Measurements from ENCODE around the gene WDR82.

The WDR82 gene

GRCh38 chr3:52238761-52239701 is 39.4 kb downstream of the WDR82 start, which contains the start of gene TWF2:
Gene TWF2 (minus strand): TSS chr3:52239158. CDS start chr3:52239016, 142 bp downstream.
- in situ Hi-C loops (cut with HindIII; ENCODE audit: low sequenced_read_pairs): loop anchor here (5.0 kb wide), 1 partner anchor 33 kb away; no protein-coding TSS in a partner anchor

GRCh38 chr3:52238193-52238760 is 40.2 kb downstream of the WDR82 start:
- in situ Hi-C loops (cut with HindIII; ENCODE audit: low sequenced_read_pairs): loop anchor here (5.0 kb wide), 1 partner anchor 34 kb away; no protein-coding TSS in a partner anchor

GRCh38 chr3:52237657-52238172 is 40.7 kb downstream of the WDR82 start:
- in situ Hi-C loops (cut with HindIII; ENCODE audit: low sequenced_read_pairs): loop anchor here (5.0 kb wide), 1 partner anchor 35 kb away; no protein-coding TSS in a partner anchor

GRCh38 chr3:52237006-52237656 is 41.3 kb downstream of the WDR82 start:
- in situ Hi-C loops (cut with HindIII; ENCODE audit: low sequenced_read_pairs): loop anchor here (5.0 kb wide), 1 partner anchor 35 kb away; no protein-coding TSS in a partner anchor

- in situ Hi-C loops (cut with HindIII; ENCODE audit: low sequenced_read_pairs): loop anchor here (5.0 kb wide), 1 partner anchor 36 kb away; no protein-coding TSS in a partner anchor
These were observed 42.0 kb downstream of the WDR82 start for GRCh38 chr3:52236424-52236886.

- in situ Hi-C loops (cut with HindIII; ENCODE audit: low sequenced_read_pairs): loop anchor here (5.0 kb wide), 1 partner anchor 38 kb away; no protein-coding TSS in a partner anchor
These were observed 43.7 kb downstream of the WDR82 start for GRCh38 chr3:52234516-52235447.

GRCh38 chr3:52233968-52234367 is 44.5 kb downstream of the WDR82 start:
- in situ Hi-C loops (cut with HindIII; ENCODE audit: low sequenced_read_pairs): no loop called here

GRCh38 chr3:52233108-52233591 is 45.3 kb downstream of the WDR82 start:
- in situ Hi-C loops (cut with HindIII; ENCODE audit: low sequenced_read_pairs): no loop called here

- in situ Hi-C loops (cut with HindIII; ENCODE audit: low sequenced_read_pairs): no loop called here
These were observed 46.0 kb downstream of the WDR82 start for GRCh38 chr3:52232279-52233107.

- in situ Hi-C loops (cut with HindIII; ENCODE audit: low sequenced_read_pairs): no loop called here
These were observed 46.8 kb downstream of the WDR82 start for GRCh38 chr3:52231502-52232278.

GRCh38 chr3:52230889-52231499 is 47.5 kb downstream of the WDR82 start:
- in situ Hi-C loops (cut with HindIII; ENCODE audit: low sequenced_read_pairs): no loop called here

GRCh38 chr3:52230461-52230860 is 48.0 kb downstream of the WDR82 start:
- in situ Hi-C loops (cut with HindIII; ENCODE audit: low sequenced_read_pairs): no loop called here

- in situ Hi-C loops (cut with HindIII; ENCODE audit: low sequenced_read_pairs): no loop called here
These were observed 48.8 kb downstream of the WDR82 start for GRCh38 chr3:52229656-52230055.

- in situ Hi-C loops (cut with HindIII; ENCODE audit: low sequenced_read_pairs): no loop called here
These were observed 49.6 kb downstream of the WDR82 start for GRCh38 chr3:52228751-52229291.

- in situ Hi-C loops (cut with HindIII; ENCODE audit: low sequenced_read_pairs): no loop called here
These were observed 50.2 kb downstream of the WDR82 start for GRCh38 chr3:52228266-52228665.

GRCh38 chr3:52227766-52228165 is 50.7 kb downstream of the WDR82 start:
- in situ Hi-C loops (cut with HindIII; ENCODE audit: low sequenced_read_pairs): no loop called here

GRCh38 chr3:52227117-52227516 is 51.3 kb downstream of the WDR82 start:
- in situ Hi-C loops (cut with HindIII; ENCODE audit: low sequenced_read_pairs): no loop called here

All from endothelial cell of hepatic sinusoid (primary cell).